ENCODE data around the gene CDC42EP2.
"Not testable (repeated sequence)": the region's sequence is repeated elsewhere in the genome, so short reads cannot be mapped to it uniquely, and the experiment has no call there.

Gene CDC42EP2

DNA sequence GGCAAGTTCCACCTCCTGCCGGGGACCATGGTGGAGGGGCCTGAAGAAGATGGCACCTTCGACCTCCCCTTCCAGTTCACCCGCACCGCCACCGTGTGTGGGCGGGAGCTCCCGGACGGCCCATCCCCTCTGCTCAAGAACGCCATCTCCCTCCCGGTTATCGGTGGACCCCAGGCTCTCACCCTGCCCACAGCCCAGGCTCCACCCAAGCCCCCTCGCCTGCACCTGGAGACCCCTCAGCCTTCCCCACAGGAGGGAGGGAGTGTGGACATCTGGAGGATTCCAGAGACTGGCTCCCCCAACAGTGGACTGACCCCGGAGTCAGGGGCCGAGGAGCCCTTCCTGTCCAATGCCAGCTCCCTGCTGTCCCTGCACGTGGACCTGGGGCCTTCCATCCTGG, 6.4 kb downstream of the CDC42EP2 start:
- no peak for DNase-seq

GRCh38 chr11:65321828-65322485, 7.3 kb downstream of the CDC42EP2 start:
- DNase-seq = no peak

DNA sequence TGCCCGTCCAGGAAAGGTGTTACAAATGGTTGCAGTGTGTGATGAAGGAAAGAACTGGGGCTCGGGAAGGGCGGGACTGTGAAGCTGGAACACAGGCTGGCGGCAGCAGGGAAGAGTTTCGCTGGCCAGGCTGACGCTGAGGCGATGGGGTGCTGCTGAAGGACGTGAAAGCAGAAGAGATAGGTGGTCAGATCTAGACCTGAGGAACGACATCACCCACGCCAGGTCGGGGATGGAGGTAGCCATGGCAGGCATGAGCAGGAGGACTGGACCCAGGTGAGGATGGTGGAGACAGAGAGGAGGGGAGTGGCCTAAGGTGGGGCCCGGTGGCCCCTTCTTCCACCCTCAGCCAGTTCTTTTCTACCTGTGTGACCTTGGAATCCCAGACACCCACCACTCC, 9.1 kb downstream of the CDC42EP2 start:
- DNase-seq = no peak

DNA sequence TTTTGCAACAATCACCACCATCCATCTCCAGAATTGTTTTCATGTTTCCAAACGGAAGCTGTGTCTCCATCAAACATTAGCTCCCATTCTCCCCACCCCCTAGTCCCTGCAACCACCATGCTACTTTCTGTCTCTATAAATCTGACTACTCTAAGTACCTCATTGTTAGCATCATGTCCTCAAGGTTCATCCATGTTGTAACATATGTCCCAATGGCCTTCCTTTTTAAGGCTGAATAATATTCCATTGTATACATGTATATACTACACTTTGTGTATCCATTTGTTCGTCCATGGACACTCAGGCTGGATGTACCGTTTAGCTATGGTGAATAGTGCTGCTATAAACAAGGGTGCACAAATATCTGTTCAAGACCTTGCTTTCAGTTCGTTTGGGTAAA, 10.8 kb downstream of the CDC42EP2 start:
- no peak for DNase-seq

DNA sequence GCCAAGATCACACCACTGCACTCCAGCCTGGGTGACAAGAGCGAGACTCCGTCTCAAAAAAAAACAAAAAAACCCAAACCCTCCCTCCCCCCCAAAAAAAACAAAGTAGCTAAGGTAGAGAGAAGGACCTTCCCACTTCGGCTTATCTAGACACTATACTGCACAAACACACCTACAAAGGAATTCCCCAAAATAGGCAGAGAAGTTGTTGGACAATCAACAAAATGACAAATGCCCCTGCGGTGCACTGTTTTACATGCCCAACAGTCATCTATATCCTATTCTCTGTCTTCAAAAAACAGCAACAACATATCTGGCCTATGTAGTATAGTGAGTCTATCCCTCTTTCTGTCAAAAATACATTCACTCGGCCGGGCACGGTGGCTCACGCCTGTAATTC, 12.4 kb downstream of the CDC42EP2 start:
- DNase-seq = no peak

DNA sequence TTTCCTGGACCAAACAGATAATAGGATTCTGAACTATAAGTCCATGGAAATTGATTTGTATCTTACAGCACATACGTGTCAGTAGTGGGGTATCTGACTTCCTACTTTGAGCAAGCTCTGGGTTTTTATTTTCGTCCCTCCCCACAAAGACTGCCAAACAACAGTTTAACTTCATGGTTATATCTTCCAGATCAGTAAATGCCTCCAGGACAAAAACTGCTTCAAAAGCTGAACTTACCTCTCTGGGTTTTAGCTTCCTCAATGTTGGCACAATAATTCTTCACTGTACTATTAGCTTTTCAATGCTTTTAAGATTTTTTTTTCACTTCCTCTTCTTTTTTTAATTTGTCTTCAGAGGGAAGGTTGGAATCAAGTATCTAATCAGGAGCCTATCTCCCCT, 14.8 kb downstream of the CDC42EP2 start:
- peak in 2 of 3 donors; percentile 20 to 23 for DNase-seq

DNA sequence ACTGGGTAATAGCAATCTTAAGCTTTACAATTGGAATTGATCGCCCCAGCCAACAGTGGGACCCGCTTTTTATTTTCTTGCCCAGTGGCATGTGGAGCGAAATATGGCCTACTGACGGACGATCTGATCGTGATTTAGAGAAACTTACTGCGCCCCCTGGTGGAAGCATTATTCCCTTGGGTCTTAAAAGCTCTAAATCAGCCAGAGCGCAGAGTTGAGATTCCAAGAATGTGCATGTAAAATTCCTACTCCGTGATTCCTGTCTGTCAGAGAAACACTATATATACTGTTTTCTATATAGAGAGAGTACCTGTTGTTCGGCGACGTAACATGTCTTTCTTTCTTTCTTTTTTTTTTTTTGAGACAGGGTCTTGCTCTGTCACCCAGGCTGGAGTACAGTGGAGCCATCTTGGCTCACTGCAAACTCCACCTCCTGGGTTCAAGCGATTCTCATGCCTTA, 15.3 kb downstream of the CDC42EP2 start:
- DNase-seq = peak; percentile 94 to 98 (median 98)

- DNase-seq = no peak
Observed at GRCh38 chr11:65330544-65330943, 15.9 kb downstream of the CDC42EP2 start.

GRCh38 chr11:65332591-65332990, 17.9 kb downstream of the CDC42EP2 start:
- not testable (repeated sequence) for DNase-seq

DNA sequence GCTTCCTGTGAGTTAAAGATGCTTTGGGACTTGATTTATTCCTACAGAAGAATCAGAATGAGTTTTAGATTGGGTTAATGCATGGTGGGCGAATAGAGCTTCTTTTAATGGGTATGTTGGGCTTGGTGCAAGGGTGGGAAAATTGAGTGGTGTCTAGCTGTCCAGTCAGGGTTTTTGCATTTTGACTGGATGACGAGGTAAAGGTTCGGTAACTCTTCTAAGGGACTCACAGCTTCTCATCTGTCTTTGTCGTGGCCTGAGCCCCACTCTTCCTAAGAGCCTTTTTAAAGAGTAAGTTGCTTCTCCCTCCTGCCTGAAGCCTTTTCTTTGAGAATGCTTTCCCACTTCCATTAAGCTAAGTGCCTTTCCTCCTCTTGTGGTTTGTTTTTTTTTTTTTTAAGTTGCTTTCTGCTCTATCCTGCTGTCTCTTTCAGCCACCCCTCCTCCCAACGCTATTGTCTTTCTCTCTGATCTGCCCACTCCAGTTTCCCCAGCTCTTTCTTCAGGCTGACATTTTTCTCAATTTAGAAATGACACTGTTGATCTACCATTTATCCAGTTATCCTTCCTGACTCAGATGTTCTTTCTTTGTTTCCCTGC, 20.1 kb downstream of the CDC42EP2 start:
- no peak for DNase-seq

DNA sequence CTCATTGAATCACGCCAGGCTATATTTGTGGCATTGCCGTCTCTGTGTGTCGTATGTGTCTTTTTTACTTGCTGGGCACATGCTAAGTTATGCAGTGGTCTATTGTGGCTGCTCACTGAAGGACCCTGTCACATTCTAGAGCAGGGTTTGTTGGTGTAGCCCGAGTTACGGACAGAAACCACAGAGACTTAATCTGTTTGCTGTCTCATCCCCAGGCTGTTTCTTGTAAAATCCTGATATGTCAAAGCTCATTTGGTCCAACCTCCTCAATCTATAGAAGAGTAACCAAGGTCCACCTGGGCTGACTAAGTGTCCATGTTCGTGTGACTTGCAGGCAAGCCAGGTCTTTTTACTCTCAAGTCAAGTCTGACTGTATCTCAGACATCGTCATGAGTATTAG, 24.0 kb downstream of the CDC42EP2 start:
- no peak for DNase-seq

GRCh38 chr11:65340226-65340625, 25.6 kb downstream of the CDC42EP2 start:
- DNase-seq = no peak

DNA sequence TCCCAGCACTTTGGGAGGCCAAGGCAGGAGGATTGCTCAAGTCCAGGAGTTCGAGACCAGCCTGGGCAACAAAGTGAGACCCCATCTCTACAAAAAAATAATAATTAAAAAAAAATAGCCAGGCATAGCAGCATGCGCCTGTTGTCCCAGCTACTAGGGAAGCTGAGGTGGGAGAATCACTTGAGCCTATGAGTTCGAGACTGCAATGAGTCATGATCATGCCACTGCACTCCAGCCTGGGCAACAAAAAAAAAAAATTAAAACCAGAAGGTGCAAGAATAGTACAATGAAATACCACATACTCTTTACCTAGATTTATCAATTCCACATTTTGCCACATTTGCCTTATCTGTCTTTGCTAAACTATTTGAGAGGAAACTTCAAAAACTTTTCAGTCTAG, 27.2 kb downstream of the CDC42EP2 start:
- peak; percentile 51 to 55 (median 54) for DNase-seq

DNA sequence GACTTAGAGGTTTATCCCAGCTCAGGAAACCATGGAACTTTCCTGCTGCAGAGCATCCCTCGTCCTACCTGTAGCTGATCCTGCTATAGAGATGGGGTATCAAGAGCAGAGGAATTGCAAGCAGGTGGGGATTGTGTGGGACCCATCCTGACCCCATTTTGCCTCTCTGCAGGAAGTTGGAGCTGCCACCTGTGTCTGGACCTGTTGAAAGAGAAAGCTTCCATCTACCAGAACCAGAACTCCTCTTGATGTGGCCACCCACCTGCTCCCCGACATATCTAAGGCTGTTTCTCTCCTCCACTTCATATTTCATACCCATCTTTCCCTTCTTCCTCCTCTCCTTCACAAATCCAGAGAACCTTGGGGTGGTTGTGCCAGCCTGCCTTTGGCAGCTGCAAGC, 36.8 kb downstream of the CDC42EP2 start:
- DNase-seq = no peak

DNA sequence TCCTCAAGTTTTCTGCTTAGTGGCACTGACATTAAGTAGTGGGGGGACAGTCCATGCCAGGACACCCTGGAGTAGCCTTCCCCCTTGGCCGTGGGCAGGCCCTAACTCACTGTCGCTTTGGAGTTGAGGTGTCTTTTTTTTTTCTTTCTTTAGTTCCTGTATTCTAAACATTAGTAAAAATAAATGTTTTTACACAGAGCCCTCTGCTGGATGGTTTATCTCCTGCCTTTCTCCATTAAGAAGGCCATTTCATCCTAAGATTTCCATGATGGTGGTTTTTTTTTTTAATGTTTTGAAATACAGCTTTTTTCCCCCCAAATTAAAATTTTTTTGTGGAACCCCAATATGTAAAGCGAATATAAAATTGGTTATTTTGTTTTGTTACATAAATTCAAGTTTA, 38.1 kb downstream of the CDC42EP2 start:
- peak; percentile 50 to 67 (median 62) for DNase-seq

- no peak for DNase-seq
Observed at GRCh38 chr11:65353376-65353775, 38.7 kb downstream of the CDC42EP2 start.

- DNase-seq = no peak
Observed at GRCh38 chr11:65353900-65354264, 39.2 kb downstream of the CDC42EP2 start.

DNA sequence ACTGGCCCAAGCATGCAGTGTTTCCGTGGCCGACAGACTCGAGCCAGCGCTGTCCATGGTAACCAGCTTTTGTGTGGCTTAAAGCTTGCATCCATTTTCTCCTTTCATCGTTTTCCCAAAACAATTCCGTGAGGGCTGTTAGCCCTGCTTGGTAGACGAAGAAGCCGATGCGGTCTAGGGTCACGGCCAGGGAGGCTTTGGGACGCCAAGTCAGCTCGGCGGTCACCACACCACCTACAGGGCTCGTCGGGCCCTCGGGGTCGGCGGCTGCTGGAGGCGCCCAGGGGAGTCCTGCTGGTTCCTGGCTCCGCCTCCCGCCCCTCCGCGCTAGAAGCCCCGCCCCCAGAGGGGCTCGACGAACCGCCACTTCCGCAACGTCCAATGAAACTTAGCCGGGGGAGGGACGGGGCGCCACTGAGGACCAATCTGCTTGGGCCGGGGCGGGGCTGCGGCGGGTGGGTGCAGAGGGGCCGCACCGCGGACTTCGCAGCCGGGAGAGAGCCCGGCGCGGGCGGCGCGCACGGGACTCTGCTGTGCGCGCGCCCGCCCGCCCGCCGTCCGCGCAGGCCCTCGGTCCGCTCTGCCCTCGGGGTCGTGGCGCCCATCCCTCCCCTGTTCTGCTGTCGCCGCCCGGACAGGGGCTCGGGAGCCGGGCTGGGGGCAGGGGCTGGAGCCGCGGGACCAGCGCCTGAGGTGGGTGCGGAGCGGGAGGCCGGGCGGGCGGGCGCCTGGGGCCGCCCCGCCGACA, 39.8 kb downstream of the CDC42EP2 start, which contains the start of gene TIGD3:
TIGD3 (plus strand) TSS at position 487 of the 748 bp plus-strand sequence. CDS start 1,058 bp downstream, outside the sequence.
- peak; percentile 96 to 99 (median 97) for DNase-seq

DNA sequence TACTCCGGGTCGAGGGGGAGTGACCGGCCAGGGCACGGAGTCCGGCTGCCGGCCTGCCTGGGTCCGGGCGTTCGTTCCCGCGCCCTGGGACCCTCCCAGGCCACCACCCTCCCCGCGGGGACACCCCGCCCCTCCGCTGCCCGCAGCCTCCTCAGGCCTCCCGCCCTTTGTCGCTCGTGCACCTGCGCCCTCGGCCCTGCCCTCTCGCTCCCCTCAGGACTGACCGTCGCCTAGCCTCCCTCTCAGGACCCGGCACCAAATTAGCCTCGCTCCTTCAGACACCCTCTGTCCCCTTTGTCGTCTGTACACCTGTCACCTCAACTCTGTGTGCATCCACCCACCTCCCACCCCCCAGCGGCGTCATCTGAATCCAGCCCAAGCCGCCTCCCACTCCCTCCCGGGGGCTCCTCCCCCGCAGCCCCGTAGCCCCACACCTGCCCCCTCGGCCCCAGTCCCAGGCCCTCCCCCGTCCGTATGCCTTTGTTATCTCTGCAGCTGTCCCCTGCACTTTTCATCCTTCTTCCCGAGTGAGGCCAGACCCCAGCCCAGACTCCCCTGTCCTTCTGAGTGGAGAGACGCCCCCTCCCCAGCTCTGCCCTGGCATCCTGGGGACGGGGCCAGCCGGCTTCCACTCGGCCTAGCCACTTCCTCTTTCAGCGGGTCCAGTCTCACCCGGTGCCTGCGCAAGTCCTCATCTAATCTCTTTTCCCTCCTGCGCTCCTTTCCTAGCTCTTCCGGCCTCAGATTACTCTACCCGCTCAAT, 40.5 kb downstream of the CDC42EP2 start:
- peak; percentile 36 to 56 (median 46) for DNase-seq

DNA sequence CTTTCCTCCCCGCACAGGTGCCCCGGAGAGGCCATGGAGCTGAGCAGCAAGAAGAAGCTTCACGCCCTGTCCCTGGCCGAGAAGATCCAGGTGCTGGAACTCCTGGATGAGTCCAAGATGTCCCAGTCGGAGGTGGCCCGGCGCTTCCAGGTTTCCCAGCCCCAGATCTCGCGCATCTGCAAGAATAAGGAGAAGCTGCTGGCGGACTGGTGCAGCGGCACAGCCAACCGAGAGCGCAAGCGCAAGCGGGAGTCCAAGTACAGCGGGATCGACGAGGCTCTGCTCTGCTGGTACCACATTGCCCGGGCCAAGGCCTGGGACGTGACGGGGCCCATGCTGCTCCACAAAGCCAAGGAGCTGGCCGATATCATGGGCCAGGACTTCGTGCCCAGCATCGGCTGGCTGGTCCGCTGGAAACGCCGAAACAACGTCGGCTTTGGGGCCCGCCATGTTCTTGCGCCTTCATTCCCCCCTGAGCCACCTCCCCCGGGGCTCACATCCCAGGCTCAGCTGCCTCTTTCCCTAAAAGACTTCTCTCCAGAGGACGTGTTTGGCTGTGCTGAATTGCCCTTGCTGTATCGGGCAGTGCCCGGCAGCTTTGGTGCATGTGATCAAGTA, 41.2 kb downstream of the CDC42EP2 start:
- DNase-seq = no peak

DNA sequence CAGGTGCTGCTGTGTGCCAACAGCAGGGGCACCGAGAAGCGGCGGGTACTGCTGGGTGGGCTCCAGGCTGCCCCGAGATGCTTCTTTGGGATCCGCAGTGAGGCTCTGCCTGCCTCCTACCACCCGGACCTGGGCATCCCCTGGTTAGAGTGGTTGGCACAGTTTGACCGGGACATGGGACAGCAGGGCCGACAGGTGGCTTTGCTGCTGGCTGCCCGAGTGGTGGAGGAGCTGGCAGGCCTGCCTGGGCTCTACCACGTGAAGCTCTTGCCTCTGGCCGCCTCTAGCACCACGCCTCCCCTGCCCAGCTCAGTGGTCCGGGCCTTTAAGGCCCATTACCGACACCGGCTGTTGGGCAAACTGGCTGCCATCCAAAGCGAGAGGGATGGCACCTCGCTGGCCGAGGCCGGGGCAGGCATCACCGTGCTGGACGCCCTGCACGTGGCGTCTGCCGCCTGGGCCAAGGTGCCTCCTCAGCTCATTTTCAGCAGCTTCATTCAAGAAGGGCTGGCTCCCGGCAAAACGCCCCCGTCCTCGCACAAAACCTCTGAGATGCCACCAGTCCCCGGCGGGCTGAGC, 41.8 kb downstream of the CDC42EP2 start:
- DNase-seq = no peak

DNA sequence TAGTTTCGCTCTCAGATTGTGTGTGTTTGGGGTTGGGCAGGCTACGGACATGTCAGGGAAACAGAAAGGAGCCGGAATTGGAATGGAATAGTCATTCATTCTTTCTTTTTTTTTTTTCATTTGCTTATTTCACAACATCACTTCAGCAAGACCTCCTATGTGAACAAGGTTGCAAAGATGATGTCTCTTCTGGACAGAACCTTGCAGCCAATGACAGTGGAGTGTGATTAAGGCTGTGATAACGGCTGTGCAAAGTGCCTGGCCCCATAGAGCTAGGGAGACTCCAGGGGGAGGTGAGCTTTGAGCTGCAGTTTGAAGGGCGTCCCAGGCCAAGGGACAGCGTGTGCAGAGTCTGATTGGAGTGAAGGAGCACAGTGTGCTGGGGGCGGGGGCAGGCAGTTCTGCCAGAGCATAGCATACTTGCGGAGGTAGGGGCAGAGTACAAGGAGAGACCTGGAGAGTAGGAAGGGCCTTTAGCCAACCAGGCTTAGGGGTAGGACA, 43.2 kb downstream of the CDC42EP2 start:
- no peak for DNase-seq

All from suppressor macrophage treated with lipopolysaccharide for 1 hour (primary cell).